Measurements from ENCODE around the gene RUFY3. TPM values are rescaled to one million over a fixed set of nuclear protein-coding genes. Genes with fewer than 3 reads are reported as not detected.

Gene RUFY3
- total and polyA plus RNA-seq, 2 of the 13 experiments (the other 11 are each of a cell fraction or from before 2014, with no cell fraction given): 17.9 to 25.3 TPM

- TF ChIP-seq REST (IDR thresholded peaks at IDR 0.05; ENCODE audit: borderline replicate concordance in 1 of 2, low read depth in 1 of 2, low read length in 2 of 2) (peak in 1 of 2 experiments; percentile 72; a peak in 1 of 4 replicates), HMG20A (CRISPR knock-in tag; IDR thresholded peaks at IDR 0.05; ENCODE audit: borderline replicate concordance) (peak; percentile 40; the same call in 1 of the 2 replicates), ZNF776 (CRISPR knock-in tag; IDR thresholded peaks at IDR 0.05) (no peak; the same call in 1 of the 2 replicates), E2F1 (CRISPR knock-in tag; IDR thresholded peaks at IDR 0.05) (0 out of 2 replicates have a peak, but pooled peaks have one; percentile 57), NFKB2 (CRISPR knock-in tag; IDR thresholded peaks at IDR 0.05; ENCODE audit: borderline replicate concordance) (peak; percentile 51; the same call in 1 of the 2 replicates), ZNF616 (CRISPR knock-in tag; IDR thresholded peaks at IDR 0.05; ENCODE audit: low read depth) (0 out of 2 replicates have a peak, but pooled peaks have one; percentile 17), ZNF841 (CRISPR knock-in tag; IDR thresholded peaks at IDR 0.05; ENCODE audit: borderline replicate concordance) (no peak), ZNF546 (CRISPR knock-in tag; conservative IDR thresholded peaks at IDR 0.05) (no peak), GMEB1 (CRISPR knock-in tag; IDR thresholded peaks at IDR 0.05; ENCODE audit: borderline replicate concordance) (peak; percentile 90), NCOA2 (CRISPR knock-in tag; IDR thresholded peaks at IDR 0.05) (peak; percentile 69; the same call in 1 of the 2 replicates), RARG (CRISPR knock-in tag; IDR thresholded peaks at IDR 0.05; ENCODE audit: low read depth) (0 out of 2 replicates have a peak, but pooled peaks have one; percentile 34), CREBL2 (CRISPR knock-in tag; IDR thresholded peaks at IDR 0.05; ENCODE audit: borderline replicate concordance) (no peak; the same call in 1 of the 2 replicates), ELK4 (CRISPR knock-in tag; IDR thresholded peaks at IDR 0.05; ENCODE audit: borderline replicate concordance) (no peak), TBX2 (CRISPR knock-in tag; IDR thresholded peaks at IDR 0.05; ENCODE audit: borderline replicate concordance) (peak; percentile 77; the same call in 1 of the 2 replicates), GABPA (IDR thresholded peaks at IDR 0.05; ENCODE audit: low read depth, low read length) (peak; percentile 95), GABPA (CRISPR knock-in tag; IDR thresholded peaks at IDR 0.05; ENCODE audit: low read depth) (peak; percentile 98), CTCF (CRISPR knock-in tag; IDR thresholded peaks at IDR 0.05) (peak; percentile 98)
These were observed 33.7 kb upstream of the RUFY3 start, which contains the start of gene UTP3 (continued) for GRCh38 chr4:70687821-70688794.
